GM21737 (cell line): ENCODE data around the gene SULT1C3.
"Not testable (repeated sequence)": the region's sequence is repeated elsewhere in the genome, so short reads cannot be mapped to it uniquely, and the experiment has no call there.

ENCODE experiments used
- ATAC-seq: cut with Tn5 transposase; IDR thresholded peaks from one replicate; pipeline ENCODE4 v1.9.1; 2021; ENCODE audit warnings: mild to moderate bottlenecking, moderate library complexity; ENCODE audit not compliant: unreplicated experiment

SULT1C3 gene

GRCh38 chr2:108244667-108245414 is 5.1 kb downstream of the SULT1C3 start:
- ATAC-seq: no peak

GRCh38 chr2:108253106-108253505 is 13.3 kb downstream of the SULT1C3 start:
- ATAC-seq: no peak

- ATAC-seq: no peak
These were observed 18.1 kb downstream of the SULT1C3 start for GRCh38 chr2:108257757-108258331.

GRCh38 chr2:108260773-108261172 is 21.0 kb downstream of the SULT1C3 start:
- ATAC-seq: no peak

GRCh38 chr2:108262036-108262435 is 22.3 kb downstream of the SULT1C3 start:
- ATAC-seq: no peak

GRCh38 chr2:108263401-108263800 is 23.6 kb downstream of the SULT1C3 start:
- no peak for ATAC-seq

GRCh38 chr2:108266218-108266617 is 26.4 kb downstream of the SULT1C3 start:
- no peak for ATAC-seq

GRCh38 chr2:108267101-108267500 is 27.3 kb downstream of the SULT1C3 start:
- ATAC-seq: no peak

GRCh38 chr2:108268001-108268400 is 28.2 kb downstream of the SULT1C3 start:
- no peak for ATAC-seq

- no peak for ATAC-seq
These were observed 30.6 kb downstream of the SULT1C3 start for GRCh38 chr2:108270346-108270745.

GRCh38 chr2:108270768-108271506 is 31.2 kb downstream of the SULT1C3 start:
- no peak for ATAC-seq

GRCh38 chr2:108271691-108272253 is 32.0 kb downstream of the SULT1C3 start:
- no peak for ATAC-seq

- no peak for ATAC-seq
These were observed 38.9 kb downstream of the SULT1C3 start for GRCh38 chr2:108278631-108279030.

- no peak for ATAC-seq
These were observed 39.7 kb downstream of the SULT1C3 start for GRCh38 chr2:108279468-108279867.

- ATAC-seq: no peak
These were observed 40.7 kb downstream of the SULT1C3 start for GRCh38 chr2:108280466-108280865.

GRCh38 chr2:108284566-108284965 is 44.8 kb downstream of the SULT1C3 start:
- ATAC-seq: not testable (repeated sequence)

GRCh38 chr2:108285616-108286015 is 45.8 kb downstream of the SULT1C3 start:
- ATAC-seq: no peak

GRCh38 chr2:108287169-108287568 is 47.4 kb downstream of the SULT1C3 start:
- ATAC-seq: no peak

GRCh38 chr2:108288534-108289106 is 48.9 kb downstream of the SULT1C3 start, which contains the start of gene SULT1C2:
TSS of gene SULT1C2 (plus strand) at chr2:108288895. CDS start at chr2:108293668, 4,773 bp downstream.
- ATAC-seq: no peak

GRCh38 chr2:108293850-108294249 is 54.1 kb downstream of the SULT1C3 start:
- no peak for ATAC-seq
